H1 (cell line): ENCODE results near the gene ELP6. TPM values are rescaled to one million over a fixed set of nuclear protein-coding genes. Genes with fewer than 3 reads are reported as not detected.
"Not testable (repeated sequence)": the region's sequence is repeated elsewhere in the genome, so short reads cannot be mapped to it uniquely, and the experiment has no call there.

Experiments used
- CTCF ChIA-PET: fragments of 300-600 bp; sonication (Branson Sonifier 250); formaldehyde crosslinking; loops from one replicate; lab custom pipeline; 2021; ENCODE audit not compliant: partially characterized antibody; lab: Charles Lee
- POLR2A ChIA-PET: fragments of 300-600 bp; sonication (Branson Sonifier 250); formaldehyde crosslinking; loops from one replicate; lab custom pipeline; 2021; ENCODE audit warnings: inconsistent platforms; ENCODE audit not compliant: partially characterized antibody; lab: Charles Lee
- DNase-seq, 2 experiments: peaks; one replicate each; pipeline versions ENCODE4 v3.0.0 to v3.0.0-alpha.2; 2010 to 2022; ENCODE audit warnings: low spot score in 2 of 2, low read depth in 1 of 2, mixed read lengths in 1 of 2
- FAIRE-seq: peaks from 2 replicates; lab custom pipeline; 2011; peaks lifted over from hg19 to GRCh38; lab: Jason Lieb, UNC
- H2AFZ ChIP-seq: 2 replicates; pipeline ENCODE4 v1.8.1; 2012; ENCODE audit warnings: low read length, inconsistent platforms
- H2AK5ac ChIP-seq: 2 replicates; pipeline ENCODE4 v1.6.1; 2013; ENCODE audit warnings: low read depth, low read length
- H2BK120ac ChIP-seq: replicated peaks from 2 replicates; pipeline ENCODE3; 2013; ENCODE audit warnings: low read depth, low read length, inconsistent platforms
- H2BK12ac ChIP-seq: 2 replicates; pipeline ENCODE4 v1.6.1; 2013; ENCODE audit warnings: low read depth, low read length
- H2BK15ac ChIP-seq: 2 replicates; pipeline ENCODE4 v1.6.1; 2013; ENCODE audit warnings: low read length
- H2BK20ac ChIP-seq: 2 replicates; pipeline ENCODE4 v1.6.1; 2013; ENCODE audit warnings: low read length
- H2BK5ac ChIP-seq: 2 replicates; pipeline ENCODE4 v1.6.1; 2013; ENCODE audit warnings: low read depth, low read length
- H3K14ac ChIP-seq: 2 replicates; pipeline ENCODE4 v1.6.1; 2013; ENCODE audit warnings: inconsistent platforms; ENCODE audit not compliant: insufficient read length
- H3K18ac ChIP-seq: 2 replicates; pipeline ENCODE4 v1.6.1; 2013; ENCODE audit warnings: low read length; ENCODE audit errors: extremely low read depth
- H3K23ac ChIP-seq: 2 replicates; pipeline ENCODE4 v1.6.1; 2013; ENCODE audit warnings: inconsistent platforms; ENCODE audit not compliant: insufficient read length
- H3K23me2 ChIP-seq: 2 replicates; pipeline ENCODE4 v1.6.1; 2013; ENCODE audit warnings: low read depth, low read length
- H3K27ac ChIP-seq: 2 replicates; pipeline ENCODE4 v1.6.1; 2011; ENCODE audit warnings: low read depth, low read length, inconsistent platforms
- H3K27me3 ChIP-seq, 4 experiments: replicated peaks in 1 of 4; 1 replicate in 1 of 4; 2 replicates in 3 of 4; pipeline versions ENCODE4 v1.6.1 to v1.8.1; 2011 to 2013; ENCODE audit warnings: low read length in 3 of 4, mild to moderate bottlenecking in 3 of 4, inconsistent platforms in 2 of 4, mixed read lengths in 2 of 4, moderate library complexity in 1 of 4; ENCODE audit not compliant: control insufficient read depth in 3 of 4, insufficient read depth in 3 of 4; ENCODE audit errors: extremely low read depth in 1 of 4
- H3K36me3 ChIP-seq, 4 experiments: 2 replicates each; pipeline versions ENCODE4 v1.6.1 to v1.8.1; 2011 to 2013; ENCODE audit warnings: mild to moderate bottlenecking in 4 of 4, low read length in 3 of 4, moderate library complexity in 2 of 4, control low read depth in 1 of 4, inconsistent platforms in 1 of 4; ENCODE audit not compliant: insufficient read depth in 4 of 4, control insufficient read depth in 2 of 4
- H3K4ac ChIP-seq: replicated peaks from 2 replicates; pipeline ENCODE3; 2013; ENCODE audit warnings: low read length, low read depth, mixed read lengths, inconsistent platforms; ENCODE audit not compliant: insufficient read length
- H3K4me1 ChIP-seq, 4 experiments: replicated peaks in 1 of 4; 1 replicate in 1 of 4; 2 replicates in 3 of 4; pipeline versions ENCODE4 v1.6.1 to v1.8.1; 2011 to 2013; ENCODE audit warnings: low read length in 3 of 4, inconsistent platforms in 2 of 4, mixed read lengths in 1 of 4; ENCODE audit not compliant: insufficient read depth in 4 of 4, control insufficient read depth in 3 of 4
- H3K4me2 ChIP-seq, 2 experiments: 2 replicates each; pipeline versions ENCODE4 v1.6.1 to v1.8.1; 2011 to 2013; ENCODE audit warnings: low read depth in 2 of 2, low read length in 2 of 2, control low read depth in 1 of 2, inconsistent platforms in 1 of 2, mild to moderate bottlenecking in 1 of 2; ENCODE audit not compliant: insufficient read depth in 1 of 2
- H3K4me3 ChIP-seq, 4 experiments: fragments of 200-600, 300-600 bp in 1 of 4; sonication (generic), shearing (Covaris generic), sonication (Bioruptor Twin) in 1 of 4; 2 replicates each; pipeline versions ENCODE4 v1.5.1 to v1.8.1; 2011 to 2016; ENCODE audit warnings: low read length in 4 of 4, low read depth in 3 of 4, control low read depth in 2 of 4, inconsistent platforms in 2 of 4, mild to moderate bottlenecking in 2 of 4, mixed read lengths in 1 of 4, moderate library complexity in 1 of 4; ENCODE audit not compliant: insufficient read depth in 2 of 4; ENCODE audit errors: extremely low read depth in 1 of 4
- H3K56ac ChIP-seq: replicated peaks from 2 replicates; pipeline ENCODE3; 2013; ENCODE audit warnings: low read depth, mild to moderate bottlenecking, mixed read lengths, low read length, inconsistent platforms; ENCODE audit not compliant: insufficient read length
- H3K79me1 ChIP-seq: 2 replicates; pipeline ENCODE4 v1.6.1; 2013; ENCODE audit warnings: low read depth, low read length, control low read depth
- H3K79me2 ChIP-seq, 2 experiments: 2 replicates each; pipeline versions ENCODE4 v1.6.1 to v1.8.1; 2012 to 2013; ENCODE audit warnings: low read length in 2 of 2, mild to moderate bottlenecking in 2 of 2, inconsistent platforms in 1 of 2; ENCODE audit not compliant: insufficient read depth in 2 of 2, control insufficient read depth in 1 of 2
- H3K9ac ChIP-seq, 4 experiments: replicated peaks in 1 of 4; 1 replicate in 1 of 4; 2 replicates in 3 of 4; pipeline versions ENCODE4 v1.6.1 to v1.8.1; 2011 to 2013; ENCODE audit warnings: low read depth in 3 of 4, low read length in 3 of 4, control low read depth in 2 of 4, mild to moderate bottlenecking in 2 of 4, moderate library complexity in 2 of 4, inconsistent platforms in 1 of 4; ENCODE audit errors: extremely low read depth in 1 of 4
- H3K9me3 ChIP-seq, 2 experiments: 2 replicates each; pipeline versions ENCODE4 v1.6.1 to v1.8.1; 2012 to 2013; ENCODE audit warnings: mild to moderate bottlenecking in 2 of 2, moderate library complexity in 2 of 2, control low read depth in 1 of 2, inconsistent platforms in 1 of 2, low read depth in 1 of 2, low read length in 1 of 2, mixed read lengths in 1 of 2; ENCODE audit not compliant: insufficient read depth in 2 of 2
- H4K20me1 ChIP-seq, 2 experiments: replicated peaks in 1 of 2; 2 replicates each; pipeline versions ENCODE3 to v1.8.1; 2011 to 2013; ENCODE audit warnings: inconsistent platforms in 2 of 2, low read length in 2 of 2, mild to moderate bottlenecking in 1 of 2; ENCODE audit not compliant: insufficient read depth in 2 of 2, control insufficient read depth in 1 of 2
- H4K5ac ChIP-seq: 2 replicates; pipeline ENCODE4 v1.6.1; 2013; ENCODE audit warnings: low read length, low read depth, mixed read lengths, inconsistent platforms; ENCODE audit not compliant: insufficient read length
- H4K8ac ChIP-seq: 2 replicates; pipeline ENCODE4 v1.8.0; 2013; ENCODE audit warnings: mild to moderate bottlenecking, moderate library complexity, low read length, inconsistent platforms; ENCODE audit not compliant: insufficient read depth; ENCODE audit errors: extremely low read depth
- H4K91ac ChIP-seq: replicated peaks from 2 replicates; pipeline ENCODE3; 2013; ENCODE audit warnings: low read length, mixed read lengths, inconsistent platforms; ENCODE audit not compliant: insufficient read length
- WGBS, 2 experiments: shearing (Covaris generic) in 1 of 2; methylation state at CpG; one replicate each; pipeline versions ENCODE4 v1.1.6 to v1.1.7; 2013 to 2015; ENCODE audit warnings: low lambda C conversion rate in 2 of 2, mixed read lengths in 2 of 2, inconsistent platforms in 1 of 2, low coverage in 1 of 2, missing lambda C conversion rate in 1 of 2; ENCODE audit not compliant: insufficient replicate concordance in 2 of 2, insufficient coverage in 1 of 2, insufficient read length in 1 of 2; ENCODE audit errors: extremely low coverage in 1 of 2, missing lambda C conversion rate in 1 of 2; 5-methylcytosine and 5-hydroxymethylcytosine counted together
- polyA plus RNA-seq, 7 experiments: library from polyadenylated mRNA; depleted of rRNA in 3 of 7; stranded (reverse) in 5 of 7; unstranded in 2 of 7; fragments of >200 nt in 5 of 7; fragments of 200-250 nt in 2 of 7; gene quantifications; 1 replicate in 5 of 7; 2 replicates in 1 of 7; 4 replicates in 1 of 7; pipeline versions ENCODE4 v1.2.1 to v1.2.3, GENCODE V29; 2011 to 2013; ENCODE audit warnings: missing spikeins in 2 of 7, mixed read lengths in 2 of 7
- total RNA-seq: library from RNA; stranded (reverse); fragmentation: NEBNext Ultra II Directional; extraction: Animal tissue kit (Norgen Biotek cat#: 25700); gene quantifications from 2 replicates; pipeline ENCODE4 v1.2.1, GENCODE V29; 2021

ELP6 gene
- total and polyA plus RNA-seq, 2 of the 8 experiments (the other 6 are each of a cell fraction or from before 2014, with no cell fraction given): 51.1 to 78.7 TPM

DNA sequence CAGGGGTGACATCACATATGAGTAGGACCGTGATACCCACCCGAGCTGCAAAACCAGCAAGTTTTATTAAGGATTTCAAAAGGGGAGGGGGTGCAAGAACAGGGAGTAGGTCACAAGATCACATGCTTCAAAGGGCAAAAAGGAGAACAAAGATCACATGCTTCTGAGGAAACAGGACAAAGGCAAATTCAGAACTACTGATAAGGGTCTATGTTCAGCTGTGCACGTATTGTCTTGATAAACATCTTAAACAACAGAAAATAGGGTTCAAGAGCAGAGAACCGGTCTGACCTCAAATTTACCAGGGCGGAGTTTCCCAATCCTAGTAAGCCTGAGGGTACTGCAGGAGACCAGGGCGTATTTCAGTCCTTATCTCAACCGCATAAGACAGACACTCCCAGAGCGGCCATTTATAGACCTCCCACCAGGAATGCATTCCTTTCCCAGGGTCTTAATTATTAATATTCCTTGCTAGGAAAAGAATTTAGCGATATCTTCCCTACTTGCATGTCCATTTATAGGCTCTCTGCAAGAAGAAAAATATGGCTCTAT is 53.9 kb downstream of the ELP6 start:
- peaks cover 3 to 79% of the 10 kb centered on the region in 2 experiments for H3K79me2 ChIP-seq
- H3K23ac ChIP-seq: not testable (repeated sequence)

More for the DNA sequence above, 53.9 kb downstream of the ELP6 start:
- H3K4me2 ChIP-seq, H4K8ac ChIP-seq, H3K4me1 ChIP-seq, H3K27me3 ChIP-seq, H2BK15ac ChIP-seq, H2BK5ac ChIP-seq, H3K9ac ChIP-seq, FAIRE-seq, H3K27ac ChIP-seq, H2BK120ac ChIP-seq, H3K36me3 ChIP-seq, H3K14ac ChIP-seq, H2AFZ ChIP-seq, H4K20me1 ChIP-seq, H3K4me3 ChIP-seq, H2BK12ac ChIP-seq, H3K79me1 ChIP-seq, H3K23me2 ChIP-seq, H3K4ac ChIP-seq, H2BK20ac ChIP-seq, H4K91ac ChIP-seq, H3K18ac ChIP-seq, H3K9me3 ChIP-seq, H3K56ac ChIP-seq, H4K5ac ChIP-seq, DNase-seq, H2AK5ac ChIP-seq: not testable (repeated sequence)
- 89% methylated on average over 9 of the region's 9 CpGs; no CpG with 5 or more reads in 1 of the 2 experiments for WGBS, 2 experiments
- CTCF ChIA-PET: interaction anchor here (0.9 to 1.2 kb wide), 2 partner anchors 16 to 24 kb away, joined by 3 to 5 read pairs; partner anchors contain the start of gene SCAP
- POLR2A ChIA-PET: interaction anchor here (0.5 to 0.7 kb wide), 2 partner anchors 13 to 230 kb away, joined by 3 to 4 read pairs; no protein-coding TSS in a partner anchor
